Smooth muscle cell (in vitro differentiated cells): ENCODE results near the gene PHKG1. TPM values are rescaled to one million over a fixed set of nuclear protein-coding genes. Genes with fewer than 3 reads are reported as not detected.
"Not testable (repeated sequence)": the region's sequence is repeated elsewhere in the genome, so short reads cannot be mapped to it uniquely, and the experiment has no call there.

Source experiments
- DNase-seq: peaks from one replicate; lab custom pipeline; 2025; ENCODE audit not compliant: unreplicated experiment; lab: John Stamatoyannopoulos, UW
- H2AFZ ChIP-seq: fragments of 200-600 bp; sonication (generic); 2 replicates; pipeline ENCODE4 v1.6.0; 2016; ENCODE audit warnings: antibody characterized with exemption, low read depth, mild to moderate bottlenecking
- H3F3A ChIP-seq: fragments of 200-600 bp; sonication (generic); 2 replicates; pipeline ENCODE4 v1.6.0; 2017; ENCODE audit warnings: antibody characterized with exemption, low read depth
- H3K27ac ChIP-seq: fragments of 200-600 bp; sonication (generic); 2 replicates; pipeline ENCODE4 v1.5.1; 2016; ENCODE audit warnings: low read depth, mild to moderate bottlenecking
- H3K27me3 ChIP-seq: fragments of 200-600 bp; sonication (generic); 2 replicates; pipeline ENCODE4 v1.6.1; 2016; ENCODE audit warnings: low read depth, mild to moderate bottlenecking
- H3K36me3 ChIP-seq: fragments of 200-600 bp; sonication (generic); 2 replicates; pipeline ENCODE4 v1.5.1; 2016; ENCODE audit warnings: low read depth
- H3K4me1 ChIP-seq: fragments of 200-600 bp; sonication (generic); 2 replicates; pipeline ENCODE4 v1.5.1; 2016; ENCODE audit warnings: low read depth
- H3K4me2 ChIP-seq: fragments of 200-600 bp; sonication (generic); 2 replicates; pipeline ENCODE4 v1.6.0; 2016; ENCODE audit warnings: mild to moderate bottlenecking
- H3K4me3 ChIP-seq: fragments of 200-600 bp; sonication (generic); 2 replicates; pipeline ENCODE4 v1.5.1; 2016; ENCODE audit warnings: mild to moderate bottlenecking
- H3K79me2 ChIP-seq: fragments of 200-600 bp; sonication (generic); 2 replicates; pipeline ENCODE4 v1.6.0; 2016; ENCODE audit warnings: low read depth, mild to moderate bottlenecking
- H3K9ac ChIP-seq: fragments of 200-600 bp; sonication (generic); 2 replicates; pipeline ENCODE4 v1.6.0; 2016; ENCODE audit warnings: low read depth
- H3K9me3 ChIP-seq: fragments of 200-600 bp; sonication (generic); replicated peaks from 2 replicates; pipeline ENCODE4 v1.5.1; 2016; ENCODE audit warnings: low read depth
- H4K20me1 ChIP-seq: fragments of 200-600 bp; sonication (generic); 2 replicates; pipeline ENCODE4 v1.6.0; 2016; ENCODE audit warnings: low read depth
- WGBS: methylation state at CpG from one replicate; pipeline ENCODE4 v1.1.7; 2016; ENCODE audit warnings: low lambda C conversion rate; 5-methylcytosine and 5-hydroxymethylcytosine counted together
- polyA plus RNA-seq: library from polyadenylated mRNA; unstranded; fragments of >200 nt; fragmentation: Nextera tagmentation; extraction: Ambion mirVana; gene quantifications from 2 replicates; pipeline ENCODE4 v1.2.1, GENCODE V29; 2016
- total RNA-seq: library from RNA; depleted of rRNA; stranded (reverse); fragments of >200 nt; gene quantifications from 2 replicates; pipeline ENCODE4 v1.2.3, GENCODE V29; 2014
- TF ChIP-seq, protein P1 (sequence below): fragments of 200-600 bp; sonication (generic); IDR thresholded peaks from 2 replicates; pipeline ENCODE4 v1.5.1; 2017; ENCODE audit warnings: borderline replicate concordance, mild to moderate bottlenecking, antibody characterized with exemption; ENCODE audit not compliant: insufficient read depth, poor library complexity, severe bottlenecking

Gene PHKG1
- 0.81 TPM in 1 of 2 replicates, not detected in the other for total RNA-seq
- polyA plus RNA-seq: 0.26 and 0.33 TPM in 2 replicates

DNA sequence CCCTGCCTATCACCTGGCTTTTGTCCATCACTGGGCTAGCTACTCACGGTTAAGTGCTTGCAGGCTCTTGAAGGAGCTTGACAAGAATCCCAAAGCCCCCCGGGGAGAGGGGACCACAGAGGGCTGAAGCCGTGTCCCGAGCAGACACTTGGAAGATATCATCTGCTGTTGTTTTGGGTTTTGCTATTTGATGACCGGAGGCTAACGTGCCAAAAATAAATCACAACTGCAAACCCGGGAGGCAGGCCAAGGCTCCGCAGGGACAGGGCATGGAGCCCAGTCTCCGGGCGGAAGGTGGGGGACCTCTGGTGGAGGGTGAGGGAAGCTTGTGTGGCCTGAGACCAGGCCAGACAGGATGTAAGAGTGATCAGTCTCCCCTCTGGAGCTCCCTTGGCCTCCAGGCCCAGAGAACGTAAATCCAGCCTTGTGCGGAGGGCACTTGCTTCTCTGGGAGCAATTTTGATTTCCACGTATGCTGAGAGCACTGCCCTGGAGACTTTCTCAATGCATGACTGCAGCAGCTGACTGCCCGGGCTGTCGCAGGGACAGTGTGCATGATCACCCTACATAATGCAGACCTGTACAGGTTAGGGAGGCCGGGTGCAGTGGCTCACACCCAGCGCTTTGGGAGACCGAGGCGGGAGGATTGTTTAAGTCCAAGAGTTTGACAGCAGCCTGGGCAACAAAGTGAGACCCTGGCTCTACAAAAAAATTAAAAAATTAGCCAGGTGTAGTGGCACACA, at the start of gene PHKG1:
Gene PHKG1 (minus strand): TSS at position 164 of the 743 bp plus-strand sequence. CDS start 4,011 bp downstream, outside the sequence.
- DNase-seq: no peak
- no peak within 1 kb of the TSS for H2AFZ ChIP-seq
- TF ChIP-seq, protein P1, sequence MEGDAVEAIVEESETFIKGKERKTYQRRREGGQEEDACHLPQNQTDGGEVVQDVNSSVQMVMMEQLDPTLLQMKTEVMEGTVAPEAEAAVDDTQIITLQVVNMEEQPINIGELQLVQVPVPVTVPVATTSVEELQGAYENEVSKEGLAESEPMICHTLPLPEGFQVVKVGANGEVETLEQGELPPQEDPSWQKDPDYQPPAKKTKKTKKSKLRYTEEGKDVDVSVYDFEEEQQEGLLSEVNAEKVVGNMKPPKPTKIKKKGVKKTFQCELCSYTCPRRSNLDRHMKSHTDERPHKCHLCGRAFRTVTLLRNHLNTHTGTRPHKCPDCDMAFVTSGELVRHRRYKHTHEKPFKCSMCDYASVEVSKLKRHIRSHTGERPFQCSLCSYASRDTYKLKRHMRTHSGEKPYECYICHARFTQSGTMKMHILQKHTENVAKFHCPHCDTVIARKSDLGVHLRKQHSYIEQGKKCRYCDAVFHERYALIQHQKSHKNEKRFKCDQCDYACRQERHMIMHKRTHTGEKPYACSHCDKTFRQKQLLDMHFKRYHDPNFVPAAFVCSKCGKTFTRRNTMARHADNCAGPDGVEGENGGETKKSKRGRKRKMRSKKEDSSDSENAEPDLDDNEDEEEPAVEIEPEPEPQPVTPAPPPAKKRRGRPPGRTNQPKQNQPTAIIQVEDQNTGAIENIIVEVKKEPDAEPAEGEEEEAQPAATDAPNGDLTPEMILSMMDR: no peak
- H3K79me2 ChIP-seq: no peaks in the 10 kb centered on the region
- H3K36me3 ChIP-seq: no peaks in the 10 kb centered on the region
- H3K4me1 ChIP-seq: no peaks in the 10 kb centered on the region
- H4K20me1 ChIP-seq: no peaks in the 10 kb centered on the region
- no peaks in the 10 kb centered on the region for H3K27me3 ChIP-seq
- no peaks in the 10 kb centered on the region for H3F3A ChIP-seq
- no peak within 1 kb of the TSS for H3K4me2 ChIP-seq
- no peak within 1 kb of the TSS for H3K9ac ChIP-seq
- H3K9me3 ChIP-seq: no peaks in the 10 kb centered on the region
- no peak within 1 kb of the TSS for H3K4me3 ChIP-seq
- H3K27ac ChIP-seq: no peak within 1 kb of the TSS
- 84% methylated on average over 19 of the region's 19 CpGs for WGBS

DNA sequence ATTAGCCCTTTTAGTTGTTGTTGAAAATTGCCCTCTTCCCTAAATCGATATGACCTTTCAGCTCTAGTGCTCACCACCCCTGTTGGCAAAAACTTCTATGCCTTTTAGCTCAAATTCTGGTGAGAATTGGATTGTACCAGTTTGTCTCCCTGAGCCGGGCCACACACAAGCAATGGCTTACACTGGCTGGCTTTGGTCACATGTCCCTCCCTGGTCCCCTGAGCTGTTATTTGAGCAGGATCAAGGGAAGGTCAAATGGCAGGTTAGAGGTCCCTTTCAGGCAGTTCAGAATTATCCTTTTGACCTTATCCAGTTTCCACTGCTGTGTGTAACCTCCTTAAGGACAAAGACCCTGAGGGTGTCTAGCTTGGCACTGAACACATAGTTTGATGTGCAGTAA, 38.3 kb upstream of the PHKG1 start:
- H2AFZ ChIP-seq, H3K36me3 ChIP-seq, H4K20me1 ChIP-seq, H3K4me3 ChIP-seq, H3K9me3 ChIP-seq, H3K27ac ChIP-seq, H3K27me3 ChIP-seq, DNase-seq, H3K4me1 ChIP-seq, H3K79me2 ChIP-seq, H3K4me2 ChIP-seq, H3F3A ChIP-seq, H3K9ac ChIP-seq: not testable (repeated sequence)
- 68% methylated on average over 2 of the region's 2 CpGs for WGBS

DNA sequence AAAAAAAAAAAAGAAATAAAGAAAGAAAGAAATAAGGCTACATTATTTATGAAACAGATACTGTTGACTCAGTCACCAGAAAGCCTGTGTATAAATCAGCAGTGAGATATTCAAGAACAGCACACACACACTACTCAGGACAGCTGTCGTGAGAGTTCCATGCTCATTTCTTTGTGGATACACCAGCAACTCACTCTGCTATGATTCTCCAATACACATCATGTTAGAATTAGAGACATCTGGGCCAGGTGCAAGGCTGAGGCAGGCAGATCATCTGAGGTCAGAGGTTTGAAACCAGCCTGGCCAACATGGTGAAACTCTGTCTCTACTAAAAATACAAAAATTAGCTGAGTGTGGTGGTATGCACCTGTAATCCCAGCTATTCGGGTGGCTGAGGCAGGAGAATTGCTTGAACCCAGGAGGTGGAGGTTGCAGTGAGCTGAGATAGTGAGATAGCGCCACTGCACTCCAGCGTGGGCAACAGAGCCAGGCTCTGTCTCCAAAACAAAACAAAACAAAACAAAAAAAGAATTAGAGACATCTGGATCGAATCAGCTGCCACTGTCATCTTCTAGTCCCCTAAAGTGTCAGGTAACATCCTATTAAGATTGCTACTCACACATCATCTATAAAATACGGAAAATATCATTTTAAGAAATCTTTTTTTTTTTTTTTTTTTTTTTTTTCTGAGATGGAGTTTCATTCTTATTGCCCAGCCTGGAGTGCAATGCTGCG, 34.7 kb upstream of the PHKG1 start:
- Histone ChIP-seq H3K4me3 (no peak overlapping the region), H3K9me3 (peaks cover 10% of the 10 kb centered on the region), H3K36me3 (no peaks in the 10 kb centered on the region), H3F3A (no peaks in the 10 kb centered on the region), H4K20me1 (no peaks in the 10 kb centered on the region), H3K4me1 (no peaks in the 10 kb centered on the region), H3K9ac (no peak overlapping the region), H3K4me2 (no peak overlapping the region), H3K79me2 (no peaks in the 10 kb centered on the region), H3K27ac (no peak overlapping the region), H3K27me3 (no peaks in the 10 kb centered on the region), H2AFZ (no peak overlapping the region)
- no peak for DNase-seq
- TF ChIP-seq, protein P1: no peak
- 71% methylated on average over 7 of the region's 7 CpGs for WGBS

DNA sequence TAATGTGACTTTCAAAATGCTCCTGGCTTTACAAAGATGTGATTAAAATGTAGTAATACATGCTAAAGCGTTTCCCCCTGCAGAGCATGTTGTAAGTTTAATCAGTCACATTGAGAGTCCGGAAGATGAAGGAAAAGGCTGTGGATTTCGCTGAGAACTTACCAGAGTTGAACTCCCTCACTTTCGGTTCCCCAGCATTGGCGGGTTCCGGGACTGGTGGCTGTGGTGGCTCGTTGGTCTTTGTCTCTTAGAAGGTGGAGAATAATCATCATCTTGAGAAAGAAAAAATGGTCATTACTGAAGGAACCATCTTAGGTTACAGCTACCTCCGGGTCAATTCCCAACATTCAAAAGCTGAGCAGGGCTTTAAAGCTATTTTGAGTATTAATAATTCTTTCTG, 33.1 kb upstream of the PHKG1 start:
- Histone ChIP-seq H3K4me3 (no peak overlapping the region), H3K9me3 (peaks cover 10% of the 10 kb centered on the region), H4K20me1 (no peaks in the 10 kb centered on the region), H3F3A (no peaks in the 10 kb centered on the region), H3K4me1 (no peaks in the 10 kb centered on the region), H3K27ac (no peak overlapping the region), H3K4me2 (no peak overlapping the region), H3K27me3 (no peaks in the 10 kb centered on the region), H2AFZ (no peak overlapping the region), H3K79me2 (no peaks in the 10 kb centered on the region), H3K36me3 (no peaks in the 10 kb centered on the region), H3K9ac (no peak overlapping the region)
- TF ChIP-seq, protein P1: no peak
- DNase-seq: no peak
- WGBS: 68% methylated on average over 8 of the region's 8 CpGs
